GM18511 (cell line): Measurements from ENCODE around the gene VIT.

Experiments
- ATAC-seq: cut with Tn5 transposase; IDR thresholded peaks from one replicate; pipeline ENCODE4 v1.9.1; 2021; ENCODE audit warnings: mild to moderate bottlenecking, moderate library complexity; ENCODE audit not compliant: unreplicated experiment

Gene VIT

GRCh38 chr2:36696533-36696932 is at the start of gene VIT:
Gene VIT, plus strand, starts transcription at chr2:36696707. Its CDS starts 19,664 bp downstream, at chr2:36716371.
- ATAC-seq, result no peak

GRCh38 chr2:36650031-36650829 is 46.3 kb upstream of the VIT start:
- ATAC-seq, result peak; percentile 92

GRCh38 chr2:36653155-36653554 is 43.4 kb upstream of the VIT start:
- ATAC-seq, result no peak

- ATAC-seq, result no peak
Measured at GRCh38 chr2:36653967-36654694, 42.4 kb upstream of the VIT start.

- no peak for ATAC-seq
Measured at GRCh38 chr2:36655453-36655852, 41.1 kb upstream of the VIT start.

GRCh38 chr2:36657703-36658102 is 38.8 kb upstream of the VIT start:
- ATAC-seq, result no peak

GRCh38 chr2:36658277-36658748 is 38.2 kb upstream of the VIT start:
- no peak for ATAC-seq

GRCh38 chr2:36659218-36659617 is 37.3 kb upstream of the VIT start:
- ATAC-seq, result no peak

GRCh38 chr2:36659872-36660312 is 36.6 kb upstream of the VIT start:
- ATAC-seq, result peak; percentile 73

- ATAC-seq, result no peak
Measured at GRCh38 chr2:36662638-36663037, 33.9 kb upstream of the VIT start.

GRCh38 chr2:36663295-36663694 is 33.2 kb upstream of the VIT start:
- no peak for ATAC-seq

- peak; percentile 76 for ATAC-seq
Measured at GRCh38 chr2:36663851-36664695, 32.4 kb upstream of the VIT start.

- ATAC-seq, result no peak
Measured at GRCh38 chr2:36664696-36665076, 31.8 kb upstream of the VIT start.

- no peak for ATAC-seq
Measured at GRCh38 chr2:36667931-36668330, 28.6 kb upstream of the VIT start.

GRCh38 chr2:36670881-36671595 is 25.5 kb upstream of the VIT start:
- no peak for ATAC-seq

GRCh38 chr2:36671731-36672130 is 24.8 kb upstream of the VIT start:
- no peak for ATAC-seq

- no peak for ATAC-seq
Measured at GRCh38 chr2:36672199-36672598, 24.3 kb upstream of the VIT start.

GRCh38 chr2:36675579-36676282 is 20.8 kb upstream of the VIT start:
- ATAC-seq, result no peak

GRCh38 chr2:36676364-36676763 is 20.1 kb upstream of the VIT start:
- ATAC-seq, result no peak

- ATAC-seq, result no peak
Measured at GRCh38 chr2:36677386-36677785, 19.1 kb upstream of the VIT start.
